DND-41 (cell line): ENCODE data around the gene GRM4.

Source experiments
- EZH2 ChIP-seq: IDR thresholded peaks from 3 replicates; pipeline ENCODE4 v1.6.1; 2012; ENCODE audit warnings: borderline replicate concordance, low read depth, mild to moderate bottlenecking, moderate library complexity, low read length, inconsistent platforms; ENCODE audit not compliant: severe bottlenecking
- TF ChIP-seq, protein P1 (sequence below): IDR thresholded peaks from 2 replicates; pipeline ENCODE4 v1.5.1; 2012; ENCODE audit warnings: borderline replicate concordance, low read length, moderate library complexity, mild to moderate bottlenecking; ENCODE audit not compliant: poor library complexity, severe bottlenecking; ENCODE audit errors: extremely low read depth

DNA sequence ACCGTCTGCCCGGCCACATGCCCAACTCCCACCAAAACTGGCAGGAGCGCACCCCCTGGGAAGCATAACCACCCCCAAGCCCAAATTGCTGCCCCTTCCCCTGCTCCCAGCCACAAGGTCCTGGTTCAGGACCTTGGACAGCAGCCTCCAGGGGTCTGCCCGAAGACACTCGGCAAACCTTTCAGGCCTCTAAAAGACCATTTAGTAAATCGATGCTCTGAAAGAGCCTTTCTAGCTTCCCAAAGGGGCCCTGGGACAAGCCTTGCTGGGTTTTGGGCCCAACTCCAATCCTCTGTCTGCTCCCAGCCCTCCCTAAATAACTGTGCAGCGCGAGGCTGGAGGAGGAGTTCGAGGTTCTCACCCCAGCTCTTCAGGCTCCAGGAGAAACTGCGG is 30.5 kb downstream of the GRM4 start:
- TF ChIP-seq, protein P1, sequence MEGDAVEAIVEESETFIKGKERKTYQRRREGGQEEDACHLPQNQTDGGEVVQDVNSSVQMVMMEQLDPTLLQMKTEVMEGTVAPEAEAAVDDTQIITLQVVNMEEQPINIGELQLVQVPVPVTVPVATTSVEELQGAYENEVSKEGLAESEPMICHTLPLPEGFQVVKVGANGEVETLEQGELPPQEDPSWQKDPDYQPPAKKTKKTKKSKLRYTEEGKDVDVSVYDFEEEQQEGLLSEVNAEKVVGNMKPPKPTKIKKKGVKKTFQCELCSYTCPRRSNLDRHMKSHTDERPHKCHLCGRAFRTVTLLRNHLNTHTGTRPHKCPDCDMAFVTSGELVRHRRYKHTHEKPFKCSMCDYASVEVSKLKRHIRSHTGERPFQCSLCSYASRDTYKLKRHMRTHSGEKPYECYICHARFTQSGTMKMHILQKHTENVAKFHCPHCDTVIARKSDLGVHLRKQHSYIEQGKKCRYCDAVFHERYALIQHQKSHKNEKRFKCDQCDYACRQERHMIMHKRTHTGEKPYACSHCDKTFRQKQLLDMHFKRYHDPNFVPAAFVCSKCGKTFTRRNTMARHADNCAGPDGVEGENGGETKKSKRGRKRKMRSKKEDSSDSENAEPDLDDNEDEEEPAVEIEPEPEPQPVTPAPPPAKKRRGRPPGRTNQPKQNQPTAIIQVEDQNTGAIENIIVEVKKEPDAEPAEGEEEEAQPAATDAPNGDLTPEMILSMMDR = no peak
- TF ChIP-seq EZH2 = no peak
